K562 (cell line): ENCODE measurements around the gene PPL.

Experiments
- E2F4 ChIP-seq: sonication (generic); formaldehyde crosslinking; IDR thresholded peaks from 2 replicates; pipeline ENCODE4 v1.8.0; 2022; ENCODE audit warnings: mild to moderate bottlenecking, low read depth, missing genetic modification reagents
- EP300 ChIP-seq: IDR thresholded peaks from 2 replicates; pipeline ENCODE4 v1.6.1; 2012; ENCODE audit warnings: low read length, improper control_type of control experiment
- HNRNPL ChIP-seq: fragments of 200-400 bp; formaldehyde crosslinking; IDR thresholded peaks from 2 replicates; pipeline ENCODE4 v1.6.1; 2017; ENCODE audit warnings: low read depth, mild to moderate bottlenecking, low read length
- RERE ChIP-seq: sonication (generic); formaldehyde crosslinking; IDR thresholded peaks from 2 replicates; pipeline ENCODE4 v1.8.0; 2023; ENCODE audit warnings: missing genetic modification reagents, mild to moderate bottlenecking, borderline replicate concordance
- SAFB ChIP-seq: fragments of 200-400 bp; formaldehyde crosslinking; IDR thresholded peaks from 2 replicates; pipeline ENCODE4 v1.6.1; 2017; ENCODE audit warnings: low read depth, low read length, borderline replicate concordance
- USF1 ChIP-seq: sonication (generic); formaldehyde crosslinking; IDR thresholded peaks from 2 replicates; pipeline ENCODE4 v1.9.0; 2022; ENCODE audit warnings: mild to moderate bottlenecking, missing genetic modification reagents
- ZNF12 ChIP-seq: sonication (generic); formaldehyde crosslinking; IDR thresholded peaks from 2 replicates; pipeline ENCODE4 v1.4.0; 2020; ENCODE audit warnings: mild to moderate bottlenecking, missing genetic modification reagents

GRCh38 chr16:4936181-4936990, 562 bp downstream of the PPL start:
- TF ChIP-seq USF1 (CRISPR knock-in tag) (no peak), E2F4 (no peak), SAFB (no peak), ZNF12 (no peak), HNRNPL (no peak), EP300 (no peak), RERE (CRISPR knock-in tag) (no peak)
